ENCODE data around the gene STEAP3. TPM values are rescaled to one million over a fixed set of nuclear protein-coding genes. Genes with fewer than 3 reads are reported as not detected.

The STEAP3 gene
- total RNA-seq, 1 experiment from 2014 or later: 15.4 TPM

DNA sequence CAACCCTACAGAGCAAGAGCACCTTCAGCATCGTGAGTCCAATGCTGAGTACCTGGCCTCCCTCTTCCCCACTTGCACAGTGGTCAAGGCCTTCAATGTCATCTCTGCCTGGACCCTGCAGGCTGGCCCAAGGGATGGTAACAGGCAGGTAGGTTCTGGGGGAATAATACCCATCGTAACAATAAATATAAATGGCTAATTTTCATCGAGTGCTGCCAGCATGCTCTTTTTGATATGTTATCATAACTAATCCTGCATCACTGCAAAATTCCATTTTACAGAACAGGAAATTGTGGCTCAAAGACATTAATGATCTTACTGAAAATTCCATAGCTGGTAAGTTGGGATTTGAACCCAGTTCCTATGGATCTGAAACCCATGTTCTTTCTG lies 22.2 kb downstream of the STEAP3 start:
- TF ChIP-seq, protein P1, sequence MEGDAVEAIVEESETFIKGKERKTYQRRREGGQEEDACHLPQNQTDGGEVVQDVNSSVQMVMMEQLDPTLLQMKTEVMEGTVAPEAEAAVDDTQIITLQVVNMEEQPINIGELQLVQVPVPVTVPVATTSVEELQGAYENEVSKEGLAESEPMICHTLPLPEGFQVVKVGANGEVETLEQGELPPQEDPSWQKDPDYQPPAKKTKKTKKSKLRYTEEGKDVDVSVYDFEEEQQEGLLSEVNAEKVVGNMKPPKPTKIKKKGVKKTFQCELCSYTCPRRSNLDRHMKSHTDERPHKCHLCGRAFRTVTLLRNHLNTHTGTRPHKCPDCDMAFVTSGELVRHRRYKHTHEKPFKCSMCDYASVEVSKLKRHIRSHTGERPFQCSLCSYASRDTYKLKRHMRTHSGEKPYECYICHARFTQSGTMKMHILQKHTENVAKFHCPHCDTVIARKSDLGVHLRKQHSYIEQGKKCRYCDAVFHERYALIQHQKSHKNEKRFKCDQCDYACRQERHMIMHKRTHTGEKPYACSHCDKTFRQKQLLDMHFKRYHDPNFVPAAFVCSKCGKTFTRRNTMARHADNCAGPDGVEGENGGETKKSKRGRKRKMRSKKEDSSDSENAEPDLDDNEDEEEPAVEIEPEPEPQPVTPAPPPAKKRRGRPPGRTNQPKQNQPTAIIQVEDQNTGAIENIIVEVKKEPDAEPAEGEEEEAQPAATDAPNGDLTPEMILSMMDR (conservative IDR thresholded peaks at IDR 0.05): no peak

More for the DNA sequence above, 22.2 kb downstream of the STEAP3 start:
- Histone ChIP-seq H4K5ac (ENCODE audit: insufficient read length, low read depth, low read length) (no peak overlapping the region), H2BK5ac (ENCODE audit: insufficient read length, low read length) (no peak overlapping the region), H3K14ac (ENCODE audit: insufficient read depth, low read length) (no peak overlapping the region), H3T11ph (ENCODE audit: low read length) (no peak overlapping the region), H2BK12ac (ENCODE audit: insufficient read length, low read depth, low read length) (no peak overlapping the region), H3K23ac (ENCODE audit: insufficient read length, low read depth, low read length) (no peak overlapping the region), H2BK120ac (ENCODE audit: low read depth, low read length, poor library complexity, severe bottlenecking) (no peak overlapping the region), H3K27me3 (ENCODE audit: insufficient read depth, low read length) (no peaks in the 10 kb centered on the region; the same call in 1 of the 2 replicates), H4K20me1 (ENCODE audit: control insufficient read depth, insufficient read depth, insufficient read length) (no peaks in the 10 kb centered on the region), H3K23me2 (ENCODE audit: insufficient read length, low read depth, low read length, poor library complexity, severe bottlenecking) (no peaks in the 10 kb centered on the region), H2BK20ac (ENCODE audit: low read depth, low read length, poor library complexity, severe bottlenecking) (no peak overlapping the region), H3K79me2 (ENCODE audit: insufficient read depth, low read length) (no peaks in the 10 kb centered on the region), H4K91ac (ENCODE audit: insufficient read length, low read depth, low read length) (no peak overlapping the region), H3K56ac (ENCODE audit: insufficient read length, low read depth, low read length) (no peak overlapping the region), H3K79me1 (ENCODE audit: insufficient read depth, low read depth, low read length, poor library complexity, severe bottlenecking) (no peaks in the 10 kb centered on the region), H3K9me3 (ENCODE audit: control insufficient read depth, low read depth, low read length) (no peaks in the 10 kb centered on the region), H3K4me2 (ENCODE audit: insufficient read depth, insufficient read length, low read length) (no peak overlapping the region), H2AFZ (ENCODE audit: low read length) (no peak overlapping the region), H2BK15ac (ENCODE audit: low read depth, low read length) (no peak overlapping the region), H4K8ac (replicated peaks; ENCODE audit: insufficient read length, low read depth, low read length) (no peak overlapping the region), H3K9ac (ENCODE audit: extremely low read depth, insufficient read length, low read length) (no peak overlapping the region), H3K27ac (ENCODE audit: insufficient read length, low read depth, low read length) (no peak overlapping the region), H3K4me1 (ENCODE audit: insufficient read depth, low read length) (peaks cover 3% of the 10 kb centered on the region; the same call in 1 of the 2 replicates), H2AK5ac (ENCODE audit: insufficient read length, low read length) (no peak overlapping the region), H3K18ac (ENCODE audit: insufficient read length, low read depth, low read length) (no peak overlapping the region), H3K4ac (ENCODE audit: low read depth, low read length) (no peak overlapping the region)
- Mint-ChIP-seq H3K9me3 (no peaks in the 10 kb centered on the region; a peak in 1 of 5 replicates), H3K27ac (no peak overlapping the region), H3K4me1 (peaks cover 24 to 28% of the 10 kb centered on the region in 2 experiments), H3K4me3 (no peak overlapping the region), H3K27me3 (ENCODE audit: low read depth) (no peaks in the 10 kb centered on the region), H3K36me3 (ENCODE audit: insufficient read depth in 1 of 3, low read depth in 3 of 3) (peaks cover 17 to 38% (median 35%) of the 10 kb centered on the region in 3 experiments)
- no CpG with 5 or more reads among the region's 3 CpGs for WGBS (ENCODE audit: extremely low coverage, insufficient read length, low lambda C conversion rate)
- no peak for DNase-seq
